ENCODE measurements around the gene NOP14.

DNA sequence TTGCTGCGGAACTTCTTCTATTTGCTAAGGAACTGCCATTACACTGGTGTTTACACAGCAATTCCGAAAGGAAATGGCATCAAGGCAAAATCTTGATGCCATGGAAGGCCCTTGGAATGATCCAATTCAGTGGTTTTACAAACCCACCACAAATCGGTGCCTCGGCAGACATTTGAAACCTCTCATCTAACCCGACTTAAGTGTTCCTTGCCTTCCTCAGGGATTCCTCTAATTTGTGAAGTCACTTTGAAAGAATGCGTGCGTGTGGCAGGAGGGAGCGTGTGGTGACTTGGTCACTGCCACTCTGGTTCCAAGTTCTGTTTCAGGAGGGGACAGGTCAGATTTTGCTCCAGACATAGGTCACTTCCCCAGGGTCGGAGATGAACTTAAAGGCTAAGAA, 4.8 kb downstream of the NOP14 start:
- no peak for TF ChIP-seq EZH2 (IDR thresholded peaks at IDR 0.05; ENCODE audit: low read depth)
- TF ChIP-seq, protein P1, sequence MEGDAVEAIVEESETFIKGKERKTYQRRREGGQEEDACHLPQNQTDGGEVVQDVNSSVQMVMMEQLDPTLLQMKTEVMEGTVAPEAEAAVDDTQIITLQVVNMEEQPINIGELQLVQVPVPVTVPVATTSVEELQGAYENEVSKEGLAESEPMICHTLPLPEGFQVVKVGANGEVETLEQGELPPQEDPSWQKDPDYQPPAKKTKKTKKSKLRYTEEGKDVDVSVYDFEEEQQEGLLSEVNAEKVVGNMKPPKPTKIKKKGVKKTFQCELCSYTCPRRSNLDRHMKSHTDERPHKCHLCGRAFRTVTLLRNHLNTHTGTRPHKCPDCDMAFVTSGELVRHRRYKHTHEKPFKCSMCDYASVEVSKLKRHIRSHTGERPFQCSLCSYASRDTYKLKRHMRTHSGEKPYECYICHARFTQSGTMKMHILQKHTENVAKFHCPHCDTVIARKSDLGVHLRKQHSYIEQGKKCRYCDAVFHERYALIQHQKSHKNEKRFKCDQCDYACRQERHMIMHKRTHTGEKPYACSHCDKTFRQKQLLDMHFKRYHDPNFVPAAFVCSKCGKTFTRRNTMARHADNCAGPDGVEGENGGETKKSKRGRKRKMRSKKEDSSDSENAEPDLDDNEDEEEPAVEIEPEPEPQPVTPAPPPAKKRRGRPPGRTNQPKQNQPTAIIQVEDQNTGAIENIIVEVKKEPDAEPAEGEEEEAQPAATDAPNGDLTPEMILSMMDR (conservative IDR thresholded peaks at IDR 0.05), result no peak
